D721Med (cell line): ENCODE data around the gene ST6GALNAC6.

ENCODE experiments used
- DNase-seq: peaks from one replicate; pipeline ENCODE4 v3.0.0; 2011; ENCODE audit warnings: low spot score; ENCODE audit not compliant: insufficient read length
- FAIRE-seq: peaks from 2 replicates; lab custom pipeline; 2011; peaks lifted over from hg19 to GRCh38; lab: Jason Lieb, UNC
- CTCF ChIP-seq: IDR thresholded peaks from 2 replicates; pipeline ENCODE4 v1.5.1; 2012; ENCODE audit warnings: mild to moderate bottlenecking, control low read depth; ENCODE audit not compliant: insufficient read depth; ENCODE audit errors: missing control alignments

Gene ST6GALNAC6

GRCh38 chr9:127903557-127904475, 4.4 kb upstream of the ST6GALNAC6 start:
- DNase-seq: no peak
- no peak for FAIRE-seq
- no peak for TF ChIP-seq CTCF

- no peak for TF ChIP-seq CTCF
- FAIRE-seq: no peak
- DNase-seq: no peak
Observed at GRCh38 chr9:127898433-127899127, 823 bp downstream of the ST6GALNAC6 start.

GRCh38 chr9:127897193-127897692, 2.2 kb downstream of the ST6GALNAC6 start:
- TF ChIP-seq CTCF: no peak
- DNase-seq (no peak), FAIRE-seq (no peak)

GRCh38 chr9:127896395-127897192, 2.8 kb downstream of the ST6GALNAC6 start:
- no peak for FAIRE-seq
- no peak for DNase-seq
- TF ChIP-seq CTCF: no peak

- no peak for DNase-seq
- FAIRE-seq: no peak
- TF ChIP-seq CTCF: no peak
Observed at GRCh38 chr9:127895811-127896210, 3.6 kb downstream of the ST6GALNAC6 start.

- no peak for TF ChIP-seq CTCF
- FAIRE-seq (no peak), DNase-seq (no peak)
Observed at GRCh38 chr9:127893392-127893791, 6.0 kb downstream of the ST6GALNAC6 start.
